ENCODE data around the gene C1orf35. TPM values are rescaled to one million over a fixed set of nuclear protein-coding genes. Genes with fewer than 3 reads are reported as not detected.

Gene C1orf35
- total RNA-seq, 4 donors from 2014 or later = 10.6 to 18.6 (median 12.6) TPM; not detected in 1

DNA sequence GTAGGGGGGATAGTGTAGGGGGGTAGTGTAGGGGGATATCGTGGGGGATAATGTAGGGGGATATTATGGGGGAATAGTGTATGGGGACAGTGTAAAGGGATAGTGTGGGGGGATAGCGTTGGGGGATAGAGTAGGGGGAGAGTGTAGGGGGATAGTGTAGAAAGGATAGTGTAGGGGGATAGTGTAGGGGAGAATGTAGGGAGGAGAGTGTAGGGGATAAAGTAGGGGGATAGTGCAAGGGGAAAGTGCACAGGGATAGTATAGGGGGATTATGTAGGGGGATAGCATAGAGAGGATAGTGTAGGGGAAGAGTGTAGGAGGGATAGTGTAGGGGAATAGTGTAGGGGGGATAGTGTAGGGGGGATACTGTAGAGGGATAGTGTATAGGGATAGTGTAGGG, 33.0 kb downstream of the C1orf35 start:
- Histone ChIP-seq H3K36me3 (no peaks in the 10 kb centered on the region), H3K4me1 (no peaks in the 10 kb centered on the region), H3K27ac (no peak overlapping the region), H3K4me3 (no peak overlapping the region), H3K9me3 (no peaks in the 10 kb centered on the region), H3K27me3 (peaks cover 0 to 9% of the 10 kb centered on the region in 2 donors)
- intact Hi-C loops (cut with DNase I; ENCODE audit: low total_unique reads) = loop anchor here (10.0 kb wide), 1 partner anchor 305 kb away; no protein-coding TSS in a partner anchor
- TF ChIP-seq, protein P1, sequence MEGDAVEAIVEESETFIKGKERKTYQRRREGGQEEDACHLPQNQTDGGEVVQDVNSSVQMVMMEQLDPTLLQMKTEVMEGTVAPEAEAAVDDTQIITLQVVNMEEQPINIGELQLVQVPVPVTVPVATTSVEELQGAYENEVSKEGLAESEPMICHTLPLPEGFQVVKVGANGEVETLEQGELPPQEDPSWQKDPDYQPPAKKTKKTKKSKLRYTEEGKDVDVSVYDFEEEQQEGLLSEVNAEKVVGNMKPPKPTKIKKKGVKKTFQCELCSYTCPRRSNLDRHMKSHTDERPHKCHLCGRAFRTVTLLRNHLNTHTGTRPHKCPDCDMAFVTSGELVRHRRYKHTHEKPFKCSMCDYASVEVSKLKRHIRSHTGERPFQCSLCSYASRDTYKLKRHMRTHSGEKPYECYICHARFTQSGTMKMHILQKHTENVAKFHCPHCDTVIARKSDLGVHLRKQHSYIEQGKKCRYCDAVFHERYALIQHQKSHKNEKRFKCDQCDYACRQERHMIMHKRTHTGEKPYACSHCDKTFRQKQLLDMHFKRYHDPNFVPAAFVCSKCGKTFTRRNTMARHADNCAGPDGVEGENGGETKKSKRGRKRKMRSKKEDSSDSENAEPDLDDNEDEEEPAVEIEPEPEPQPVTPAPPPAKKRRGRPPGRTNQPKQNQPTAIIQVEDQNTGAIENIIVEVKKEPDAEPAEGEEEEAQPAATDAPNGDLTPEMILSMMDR (IDR thresholded peaks at IDR 0.05) = no peak
- TF ChIP-seq POLR2A (IDR thresholded peaks at IDR 0.05) = no peak
- DNase-seq = no peak

DNA sequence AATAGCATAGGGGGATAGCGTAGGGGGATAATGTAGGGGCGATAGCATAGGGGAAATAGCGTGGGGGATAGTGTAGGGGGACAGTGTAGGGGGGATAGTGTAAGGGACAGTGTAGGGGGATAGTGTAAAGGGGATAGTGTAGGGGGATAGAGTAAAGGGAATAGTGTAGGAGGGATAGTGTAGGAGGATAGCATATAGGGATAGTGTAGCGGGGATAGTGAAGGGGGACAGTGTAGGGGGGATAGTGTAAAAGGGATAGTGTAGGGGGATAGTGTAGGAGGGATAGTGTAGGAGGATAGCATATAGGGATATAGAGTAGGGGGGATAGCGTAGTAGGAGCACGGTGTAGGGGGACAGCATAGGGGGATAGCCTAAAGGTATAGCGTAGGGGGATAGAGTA, 34.8 kb downstream of the C1orf35 start:
- H3K27ac ChIP-seq = no peak overlapping the region
- H3K27me3 ChIP-seq = peaks cover 6 to 19% of the 10 kb centered on the region in 2 donors
- TF ChIP-seq, protein P1 (IDR thresholded peaks at IDR 0.05) = no peak
- TF ChIP-seq POLR2A (IDR thresholded peaks at IDR 0.05) = no peak
- DNase-seq = no peak
- no peaks in the 10 kb centered on the region for H3K4me1 ChIP-seq
- intact Hi-C loops (cut with DNase I; ENCODE audit: low total_unique reads) = no loop called here
- no peaks in the 10 kb centered on the region for H3K9me3 ChIP-seq
- H3K36me3 ChIP-seq = no peaks in the 10 kb centered on the region
- no peak overlapping the region for H3K4me3 ChIP-seq

DNA sequence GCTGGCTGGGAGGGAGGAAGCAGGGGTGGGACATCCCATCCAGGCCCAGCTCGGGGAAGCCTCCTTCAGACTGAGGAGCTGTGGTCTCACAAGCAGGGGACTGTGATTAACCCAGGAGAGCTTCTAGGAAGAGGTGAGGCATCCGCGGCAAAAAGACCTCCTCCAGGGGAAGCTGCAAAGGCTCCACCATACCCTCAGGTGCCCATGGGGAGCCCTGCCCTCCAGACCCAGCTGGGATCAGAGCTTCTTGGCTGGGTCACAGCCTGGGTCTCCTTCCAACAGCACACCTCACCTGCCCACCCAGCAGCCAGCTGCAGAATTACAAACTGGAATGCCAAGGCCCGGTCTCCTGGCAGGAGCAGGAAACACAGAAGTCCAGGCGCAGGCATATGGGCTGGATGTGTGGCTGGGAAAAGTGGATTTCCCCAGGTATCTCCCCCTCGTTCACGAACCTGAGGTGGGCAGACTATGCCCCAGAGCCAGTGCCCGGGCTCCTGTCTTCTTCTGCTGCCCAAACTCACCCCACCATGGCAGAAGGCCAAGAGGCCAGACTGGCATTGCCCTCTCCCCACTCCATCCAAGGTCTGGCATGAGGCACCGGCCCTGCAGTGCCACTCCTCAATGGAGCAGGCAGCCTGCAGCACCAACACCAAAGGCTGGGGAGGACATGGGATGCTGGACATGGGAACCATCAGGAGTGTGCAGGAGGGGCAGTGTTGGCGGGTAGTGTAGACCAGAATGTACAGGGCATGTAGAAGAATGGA, 36.1 kb downstream of the C1orf35 start:
- Histone ChIP-seq H3K36me3 (no peaks in the 10 kb centered on the region), H3K4me1 (no peaks in the 10 kb centered on the region), H3K27me3 (peaks cover 6 to 19% of the 10 kb centered on the region in 2 donors), H3K27ac (no peak overlapping the region), H3K4me3 (no peak overlapping the region), H3K9me3 (no peaks in the 10 kb centered on the region)
- intact Hi-C loops (cut with DNase I; ENCODE audit: low total_unique reads) = no loop called here
- DNase-seq = no peak
- TF ChIP-seq, protein P1 (IDR thresholded peaks at IDR 0.05) = no peak
- no peak for TF ChIP-seq POLR2A (IDR thresholded peaks at IDR 0.05)

GRCh38 chr1:228066416-228066815, 36.7 kb downstream of the C1orf35 start:
- peaks cover 6 to 26% of the 10 kb centered on the region in 2 donors for H3K27me3 ChIP-seq
- no peak for TF ChIP-seq POLR2A (IDR thresholded peaks at IDR 0.05)

GRCh38 chr1:228065543-228066347, 37.4 kb downstream of the C1orf35 start:
- no peaks in the 10 kb centered on the region for H3K9me3 ChIP-seq
- H3K27ac ChIP-seq = no peak overlapping the region
- intact Hi-C loops (cut with DNase I; ENCODE audit: low total_unique reads) = no loop called here
- DNase-seq = no peak
- no peaks in the 10 kb centered on the region for H3K4me1 ChIP-seq
- H3K4me3 ChIP-seq = no peak overlapping the region
- TF ChIP-seq, protein P1 (IDR thresholded peaks at IDR 0.05) = no peak
- no peak for TF ChIP-seq POLR2A (IDR thresholded peaks at IDR 0.05)
- H3K27me3 ChIP-seq = peaks cover 6 to 32% of the 10 kb centered on the region in 2 donors
- no peaks in the 10 kb centered on the region for H3K36me3 ChIP-seq

More at GRCh38 chr1:228066416-228066815, 36.7 kb downstream of the C1orf35 start:
- Histone ChIP-seq H3K27ac (no peak overlapping the region), H3K4me3 (no peak overlapping the region), H3K9me3 (no peaks in the 10 kb centered on the region), H3K36me3 (no peaks in the 10 kb centered on the region), H3K4me1 (no peaks in the 10 kb centered on the region)
- intact Hi-C loops (cut with DNase I; ENCODE audit: low total_unique reads) = no loop called here
- no peak for DNase-seq

Data from uterus (tissue), 4 donors.